ENCODE data around the gene SLITRK6. TPM values are rescaled to one million over a fixed set of nuclear protein-coding genes. Genes with fewer than 3 reads are reported as not detected.

The SLITRK6 gene
- total RNA-seq, 2 donors from 2014 or later: 0.24 TPM; not detected in 1

DNA sequence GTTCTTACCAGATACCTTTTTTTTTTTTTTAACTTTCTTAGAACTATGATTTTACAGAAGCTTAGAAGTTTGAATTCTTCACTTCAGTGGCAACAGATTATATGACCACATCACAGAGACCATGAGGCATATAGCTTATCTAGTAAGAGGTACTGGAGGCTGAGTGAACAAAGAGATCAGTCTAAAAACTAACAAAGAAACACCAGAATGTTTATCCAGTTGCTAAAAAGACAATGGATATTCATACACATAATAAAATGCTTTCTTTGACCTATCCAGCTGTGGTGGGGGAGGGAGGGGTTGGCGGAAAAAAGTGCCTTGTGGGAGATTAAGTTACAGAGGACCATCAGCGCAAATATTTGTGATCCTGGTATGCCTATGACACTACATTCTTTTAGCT lies 34.7 kb upstream of the SLITRK6 start:
- Mint-ChIP-seq H3K36me3 (ENCODE audit: low read depth) (no peaks in the 10 kb centered on the region), H3K9me3 (no peaks in the 10 kb centered on the region), H3K4me3 (no peak overlapping the region), H3K27ac (no peak overlapping the region), H3K4me1 (no peaks in the 10 kb centered on the region), H3K27me3 (ENCODE audit: insufficient read depth) (no peaks in the 10 kb centered on the region)
- TF ChIP-seq, protein P1, sequence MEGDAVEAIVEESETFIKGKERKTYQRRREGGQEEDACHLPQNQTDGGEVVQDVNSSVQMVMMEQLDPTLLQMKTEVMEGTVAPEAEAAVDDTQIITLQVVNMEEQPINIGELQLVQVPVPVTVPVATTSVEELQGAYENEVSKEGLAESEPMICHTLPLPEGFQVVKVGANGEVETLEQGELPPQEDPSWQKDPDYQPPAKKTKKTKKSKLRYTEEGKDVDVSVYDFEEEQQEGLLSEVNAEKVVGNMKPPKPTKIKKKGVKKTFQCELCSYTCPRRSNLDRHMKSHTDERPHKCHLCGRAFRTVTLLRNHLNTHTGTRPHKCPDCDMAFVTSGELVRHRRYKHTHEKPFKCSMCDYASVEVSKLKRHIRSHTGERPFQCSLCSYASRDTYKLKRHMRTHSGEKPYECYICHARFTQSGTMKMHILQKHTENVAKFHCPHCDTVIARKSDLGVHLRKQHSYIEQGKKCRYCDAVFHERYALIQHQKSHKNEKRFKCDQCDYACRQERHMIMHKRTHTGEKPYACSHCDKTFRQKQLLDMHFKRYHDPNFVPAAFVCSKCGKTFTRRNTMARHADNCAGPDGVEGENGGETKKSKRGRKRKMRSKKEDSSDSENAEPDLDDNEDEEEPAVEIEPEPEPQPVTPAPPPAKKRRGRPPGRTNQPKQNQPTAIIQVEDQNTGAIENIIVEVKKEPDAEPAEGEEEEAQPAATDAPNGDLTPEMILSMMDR (conservative IDR thresholded peaks at IDR 0.05): no peak
- 100% methylated on average over 2 of the region's 2 CpGs; no CpG with 5 or more reads in 1 of the 2 experiments for WGBS, 2 experiments (ENCODE audit: insufficient coverage in 1 of 2, insufficient read length in 1 of 2)
- H3K27ac ChIP-seq (ENCODE audit: low read depth, low read length): no peak overlapping the region
- no peak overlapping the region for H3K4me3 ChIP-seq (ENCODE audit: low read length)
- no peak for DNase-seq
- no peaks in the 10 kb centered on the region for H3K4me1 ChIP-seq (ENCODE audit: control insufficient read depth, insufficient read depth, low read length)
- H3K9me3 ChIP-seq (ENCODE audit: control insufficient read depth, low read length): no peaks in the 10 kb centered on the region
- no peaks in the 10 kb centered on the region for H3K36me3 ChIP-seq (ENCODE audit: control insufficient read depth, insufficient read depth, low read length)
- H3K27me3 ChIP-seq (ENCODE audit: control insufficient read depth, insufficient read depth, low read length, poor library complexity, severe bottlenecking): no peaks in the 10 kb centered on the region
- H3K9ac ChIP-seq (ENCODE audit: extremely low read depth, low read length, poor library complexity, severe bottlenecking): no peak overlapping the region

DNA sequence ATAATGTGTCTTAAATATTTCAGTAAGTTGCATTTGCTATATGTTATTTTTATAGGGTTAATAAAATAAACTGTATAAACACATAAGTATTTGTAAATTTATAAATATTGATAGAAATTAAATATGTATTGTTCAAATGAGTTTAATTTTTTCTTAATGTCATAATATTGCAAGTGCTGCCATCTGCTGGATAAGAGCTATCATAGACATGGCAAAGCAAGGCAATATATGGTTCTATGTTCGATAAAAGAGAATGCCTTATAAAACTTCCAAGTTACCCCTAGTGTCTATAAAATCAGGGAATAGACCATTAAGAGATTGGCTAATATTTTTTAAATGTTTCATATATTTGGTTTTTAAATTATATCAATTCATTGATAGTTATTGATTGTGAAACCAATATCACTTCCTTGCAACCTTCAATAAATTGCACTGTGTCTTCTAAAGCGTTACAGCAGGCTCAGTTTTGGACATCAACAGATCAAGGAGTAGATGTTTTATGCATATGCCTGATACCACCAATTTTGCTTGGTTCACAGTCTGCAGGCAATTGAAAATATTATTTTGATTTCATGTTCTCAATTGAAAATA lies 29.0 kb upstream of the SLITRK6 start:
- Mint-ChIP-seq H3K36me3 (ENCODE audit: low read depth) (no peaks in the 10 kb centered on the region), H3K4me1 (no peaks in the 10 kb centered on the region), H3K9me3 (no peaks in the 10 kb centered on the region), H3K4me3 (no peak overlapping the region), H3K27me3 (ENCODE audit: insufficient read depth) (no peaks in the 10 kb centered on the region), H3K27ac (no peak overlapping the region)
- 91% methylated on average over 2 of the region's 2 CpGs; no CpG with 5 or more reads in 1 of the 2 experiments for WGBS, 2 experiments (ENCODE audit: insufficient coverage in 1 of 2, insufficient read length in 1 of 2)
- H3K9ac ChIP-seq (ENCODE audit: extremely low read depth, low read length, poor library complexity, severe bottlenecking): no peak overlapping the region
- H3K4me1 ChIP-seq (ENCODE audit: control insufficient read depth, insufficient read depth, low read length): no peaks in the 10 kb centered on the region
- no peaks in the 10 kb centered on the region for H3K27me3 ChIP-seq (ENCODE audit: control insufficient read depth, insufficient read depth, low read length, poor library complexity, severe bottlenecking)
- no peaks in the 10 kb centered on the region for H3K9me3 ChIP-seq (ENCODE audit: control insufficient read depth, low read length)
- TF ChIP-seq, protein P1 (conservative IDR thresholded peaks at IDR 0.05): peak; percentile 86
- H3K4me3 ChIP-seq (ENCODE audit: low read length): no peak overlapping the region
- DNase-seq: no peak
- no peak overlapping the region for H3K27ac ChIP-seq (ENCODE audit: low read depth, low read length)
- H3K36me3 ChIP-seq (ENCODE audit: control insufficient read depth, insufficient read depth, low read length): no peaks in the 10 kb centered on the region

DNA sequence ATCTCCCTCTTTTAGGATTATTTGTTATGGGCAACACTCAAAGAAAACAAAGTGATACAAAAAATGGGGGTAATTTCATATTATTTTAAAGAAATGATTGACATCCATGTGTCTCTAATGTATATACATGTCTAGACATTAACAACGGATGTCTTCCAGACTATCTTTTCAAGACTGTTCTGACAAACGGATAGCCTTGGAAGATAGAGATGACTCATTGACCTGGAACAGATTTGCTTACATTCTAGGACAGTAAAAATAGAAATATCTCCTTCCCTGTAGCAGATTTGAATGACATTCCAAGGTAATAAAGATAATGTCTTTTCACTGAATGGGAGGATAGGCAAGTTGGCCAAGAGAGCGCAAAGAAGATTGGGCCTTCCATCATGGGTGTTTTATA lies 26.2 kb upstream of the SLITRK6 start:
- no peaks in the 10 kb centered on the region for H3K27me3 ChIP-seq (ENCODE audit: control insufficient read depth, insufficient read depth, low read length, poor library complexity, severe bottlenecking)
- TF ChIP-seq, protein P1 (conservative IDR thresholded peaks at IDR 0.05): no peak
- H3K9me3 Mint-ChIP-seq: no peaks in the 10 kb centered on the region
- H3K27me3 Mint-ChIP-seq (ENCODE audit: insufficient read depth): no peaks in the 10 kb centered on the region
- no peaks in the 10 kb centered on the region for H3K4me1 ChIP-seq (ENCODE audit: control insufficient read depth, insufficient read depth, low read length)
- no peak overlapping the region for H3K4me3 ChIP-seq (ENCODE audit: low read length)
- H3K9me3 ChIP-seq (ENCODE audit: control insufficient read depth, low read length): no peaks in the 10 kb centered on the region
- no peak for DNase-seq
- no peak overlapping the region for H3K4me3 Mint-ChIP-seq
- H3K9ac ChIP-seq (ENCODE audit: extremely low read depth, low read length, poor library complexity, severe bottlenecking): no peak overlapping the region
- WGBS, 2 experiments (ENCODE audit: insufficient coverage in 1 of 2, insufficient read length in 1 of 2): 93 to 95% methylated on average over 3 of the region's 3 CpGs
- H3K27ac Mint-ChIP-seq: no peak overlapping the region
- H3K36me3 ChIP-seq (ENCODE audit: control insufficient read depth, insufficient read depth, low read length): no peaks in the 10 kb centered on the region
- H3K27ac ChIP-seq (ENCODE audit: low read depth, low read length): no peak overlapping the region
- H3K4me1 Mint-ChIP-seq: no peaks in the 10 kb centered on the region
- H3K36me3 Mint-ChIP-seq (ENCODE audit: low read depth): no peaks in the 10 kb centered on the region
